Naive B cell (primary cell): ENCODE measurements around the gene C11orf91. TPM values are rescaled to one million over a fixed set of nuclear protein-coding genes. Genes with fewer than 3 reads are reported as not detected.
"Not testable (repeated sequence)": the region's sequence is repeated elsewhere in the genome, so short reads cannot be mapped to it uniquely, and the experiment has no call there.

Experiments
- ATAC-seq, 2 donors: fragments of 150-1000 bp; cut with Tn5 transposase; 2 replicates each; pipeline ENCODE4 v1.10.0; 2021; ENCODE audit warnings: low read depth in 2 of 2, mild to moderate bottlenecking in 2 of 2, moderate library complexity in 2 of 2
- DNase-seq: peaks from one replicate; pipeline ENCODE4 v3.0.0; 2022
- H3K27ac Mint-ChIP-seq, 6 donors: one replicate each; pipeline ENCODE4 v1.8.0; 2020 to 2022; ENCODE audit warnings: mild to moderate bottlenecking in 6 of 6, mixed read lengths in 6 of 6, moderate library complexity in 5 of 6, inconsistent platforms in 2 of 6
- H3K27me3 Mint-ChIP-seq, 3 donors: one replicate each; pipeline ENCODE4 v1.8.0; 2021 to 2022; ENCODE audit warnings: mixed read lengths in 3 of 3, mild to moderate bottlenecking in 1 of 3
- H3K36me3 Mint-ChIP-seq, 2 donors: one replicate each; pipeline ENCODE4 v1.8.0; 2020 to 2022; ENCODE audit warnings: mixed read lengths in 2 of 2, inconsistent platforms in 1 of 2, mild to moderate bottlenecking in 1 of 2
- H3K4me1 Mint-ChIP-seq, 3 donors: one replicate each; pipeline ENCODE4 v1.8.0; 2020 to 2022; ENCODE audit warnings: mixed read lengths in 3 of 3, inconsistent platforms in 1 of 3, mild to moderate bottlenecking in 1 of 3, moderate library complexity in 1 of 3
- H3K4me3 Mint-ChIP-seq, 8 donors: one replicate each; pipeline ENCODE4 v1.8.0; 2020 to 2022; ENCODE audit warnings: mild to moderate bottlenecking in 8 of 8, mixed read lengths in 8 of 8, moderate library complexity in 8 of 8, inconsistent platforms in 2 of 8
- H3K9me3 Mint-ChIP-seq, 7 donors: one replicate each; pipeline ENCODE4 v1.8.0; 2020 to 2022; ENCODE audit warnings: mixed read lengths in 7 of 7, mild to moderate bottlenecking in 5 of 7, inconsistent platforms in 2 of 7, moderate library complexity in 1 of 7
- polyA plus RNA-seq, 6 donors: library from polyadenylated mRNA; unstranded; fragments of 300-500 nt; fragmentation: Illumina TruSeq; gene quantifications; one replicate each; pipeline ENCODE4 v1.2.3, GENCODE V29; 2021; ENCODE audit warnings: low read depth in 6 of 6

The C11orf91 gene
- polyA plus RNA-seq, 6 donors from 2014 or later, result not detected

DNA sequence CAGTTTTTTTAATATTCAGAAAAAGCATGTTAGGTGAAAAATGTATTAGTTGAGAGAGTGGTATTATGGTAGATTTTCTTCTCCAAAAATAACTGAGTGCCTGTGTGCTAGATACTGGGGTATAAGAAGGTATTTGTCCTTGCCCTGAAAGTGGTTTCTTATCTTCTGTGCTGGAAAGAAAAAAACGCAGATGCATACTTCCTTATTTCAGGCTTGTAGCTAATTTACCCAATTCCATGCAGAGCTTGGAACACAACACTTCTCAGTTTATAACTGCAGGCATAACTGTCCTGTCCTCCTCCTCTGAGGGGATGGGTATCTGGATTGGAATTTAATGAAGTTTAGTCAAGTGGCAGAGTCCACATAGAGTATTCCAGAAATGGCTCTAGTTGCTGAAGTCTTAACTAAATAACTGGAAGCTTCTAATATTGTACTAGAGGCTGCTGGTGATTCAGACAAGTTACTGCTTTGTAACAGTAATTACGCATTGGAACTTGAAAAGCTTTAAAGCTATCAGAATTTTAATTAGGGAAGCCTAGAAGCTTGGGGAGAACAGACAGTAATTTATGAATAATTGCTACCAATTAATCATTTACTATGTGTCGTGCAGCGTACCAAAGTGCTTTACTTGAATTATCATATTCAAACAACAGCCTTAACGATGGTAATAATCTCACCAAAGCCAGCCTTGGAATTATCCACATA lies 12.7 kb upstream of the C11orf91 start:
- no peak for ATAC-seq
- peaks cover 9 to 11% of the 10 kb centered on the region in 2 donors for H3K36me3 Mint-ChIP-seq
- H3K27ac Mint-ChIP-seq, result no peak overlapping the region

GRCh38 chr11:33712436-33712835 lies 11.8 kb upstream of the C11orf91 start:
- Mint-ChIP-seq H3K27me3 (no peaks in the 10 kb centered on the region), H3K27ac (no peak overlapping the region), H3K4me3 (no peak overlapping the region), H3K9me3 (no peaks in the 10 kb centered on the region), H3K4me1 (no peaks in the 10 kb centered on the region), H3K36me3 (peaks cover 9 to 11% of the 10 kb centered on the region in 2 donors)
- ATAC-seq, result no peak
- no peak for DNase-seq

More for the DNA sequence above, 12.7 kb upstream of the C11orf91 start:
- Mint-ChIP-seq H3K4me3 (no peak overlapping the region), H3K9me3 (no peaks in the 10 kb centered on the region), H3K4me1 (no peaks in the 10 kb centered on the region), H3K27me3 (no peaks in the 10 kb centered on the region)
- DNase-seq, result no peak

DNA sequence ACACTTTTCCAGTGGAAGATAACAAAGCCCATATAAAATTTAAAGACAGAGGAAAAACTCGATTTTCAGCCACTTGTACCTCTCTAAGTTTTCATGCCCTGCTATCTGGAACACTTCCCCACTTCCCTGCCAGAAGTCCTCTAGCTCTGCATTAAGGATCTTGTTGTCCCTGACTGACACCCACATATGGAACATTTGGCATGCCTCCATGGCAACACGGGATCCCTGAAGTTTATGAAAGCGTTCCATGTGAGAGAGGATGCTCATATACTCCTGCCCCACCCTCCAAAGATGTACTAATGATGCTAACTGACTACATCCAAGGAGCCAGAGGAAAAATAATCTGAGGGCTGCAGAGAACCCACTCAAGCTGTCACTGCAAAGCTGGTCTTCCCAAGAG lies 8.8 kb upstream of the C11orf91 start:
- no peak overlapping the region for H3K4me3 Mint-ChIP-seq
- no peak for DNase-seq
- no peaks in the 10 kb centered on the region for H3K9me3 Mint-ChIP-seq
- peaks cover 9 to 11% of the 10 kb centered on the region in 2 donors for H3K36me3 Mint-ChIP-seq
- H3K27ac Mint-ChIP-seq, result no peak overlapping the region
- H3K4me1 Mint-ChIP-seq, result no peaks in the 10 kb centered on the region
- no peak for ATAC-seq
- H3K27me3 Mint-ChIP-seq, result no peaks in the 10 kb centered on the region

- DNase-seq, result no peak
- Mint-ChIP-seq H3K36me3 (peaks cover 9 to 11% of the 10 kb centered on the region in 2 donors), H3K27ac (no peak overlapping the region), H3K4me1 (no peaks in the 10 kb centered on the region), H3K27me3 (no peaks in the 10 kb centered on the region), H3K4me3 (no peak overlapping the region), H3K9me3 (no peaks in the 10 kb centered on the region)
- no peak for ATAC-seq
Measured at GRCh38 chr11:33708985-33709384, 8.4 kb upstream of the C11orf91 start.

- not testable (repeated sequence) for ATAC-seq, H3K27ac Mint-ChIP-seq, DNase-seq, H3K9me3 Mint-ChIP-seq, H3K4me1 Mint-ChIP-seq, H3K4me3 Mint-ChIP-seq, H3K27me3 Mint-ChIP-seq
- H3K36me3 Mint-ChIP-seq, result peaks cover 9 to 11% of the 10 kb centered on the region in 2 donors
Measured at GRCh38 chr11:33707831-33708230, 7.2 kb upstream of the C11orf91 start.

- no peaks in the 10 kb centered on the region for H3K9me3 Mint-ChIP-seq
- H3K27ac Mint-ChIP-seq, result no peak overlapping the region
Measured at GRCh38 chr11:33706966-33707365, 6.3 kb upstream of the C11orf91 start.

DNA sequence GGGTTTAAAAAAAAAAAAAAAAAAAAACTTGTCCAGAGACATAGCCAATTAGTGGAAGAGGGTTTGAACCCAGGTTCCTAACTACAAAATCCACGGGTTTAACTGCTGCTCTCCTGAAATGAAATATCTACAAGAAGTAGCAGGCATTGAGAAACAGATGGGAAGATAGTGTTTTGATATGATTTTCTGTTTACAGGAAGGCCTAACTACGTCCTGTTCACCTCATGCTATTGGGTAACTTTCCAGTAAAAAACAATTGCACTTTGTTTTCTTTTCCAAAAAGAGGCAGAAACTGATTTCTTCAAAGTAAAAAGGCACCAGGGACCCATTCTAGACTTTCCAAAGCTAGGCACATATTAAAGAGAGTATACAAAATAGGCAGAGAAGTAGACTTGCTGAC lies 5.9 kb upstream of the C11orf91 start:
- Mint-ChIP-seq H3K9me3 (no peaks in the 10 kb centered on the region), H3K4me1 (peaks cover 0 to under 1% (median under 1%) of the 10 kb centered on the region in 3 donors), H3K27ac (no peak overlapping the region), H3K36me3 (peaks cover 9 to 11% of the 10 kb centered on the region in 2 donors), H3K4me3 (no peak overlapping the region), H3K27me3 (no peaks in the 10 kb centered on the region)
- ATAC-seq (no peak), DNase-seq (no peak)

More at GRCh38 chr11:33706966-33707365, 6.3 kb upstream of the C11orf91 start:
- DNase-seq (no peak), ATAC-seq (no peak)
- H3K4me1 Mint-ChIP-seq, result no peaks in the 10 kb centered on the region
- no peaks in the 10 kb centered on the region for H3K27me3 Mint-ChIP-seq
- no peak overlapping the region for H3K4me3 Mint-ChIP-seq
- peaks cover 9 to 11% of the 10 kb centered on the region in 2 donors for H3K36me3 Mint-ChIP-seq

DNA sequence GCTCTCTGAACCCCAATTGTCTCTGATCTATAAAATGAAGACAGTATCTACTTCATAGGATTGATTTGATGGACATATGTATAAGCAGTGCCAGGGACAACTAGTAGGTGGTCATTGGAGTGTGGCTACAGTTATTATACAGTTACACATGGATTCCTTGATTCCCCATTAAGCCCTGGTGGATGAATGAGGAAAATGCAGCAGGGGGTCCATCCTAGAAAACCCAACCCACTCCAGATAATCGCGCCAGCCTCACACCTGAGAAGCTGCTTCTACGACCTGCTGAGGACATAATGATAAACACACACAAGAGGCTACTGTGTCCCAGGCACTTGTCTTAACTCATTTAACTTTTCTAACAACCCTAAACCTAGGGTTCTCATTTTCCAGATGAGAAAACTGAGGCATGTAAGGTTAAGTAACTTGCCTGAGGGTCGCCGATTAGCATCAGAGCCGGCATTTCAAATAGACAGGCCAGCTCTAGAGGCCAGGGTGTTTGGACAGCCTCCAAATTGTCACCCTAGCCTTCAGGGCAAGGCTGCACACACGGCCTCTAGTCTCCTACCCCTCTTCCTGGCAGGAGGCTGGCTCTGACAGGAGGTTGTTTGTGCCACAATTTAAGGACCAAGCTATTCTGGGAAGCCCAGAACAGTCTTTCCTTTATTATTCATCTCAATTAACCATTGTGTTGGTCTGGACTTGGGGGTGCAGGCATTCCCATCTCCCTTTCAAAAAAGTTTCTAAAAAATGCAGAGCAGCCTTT lies 3.8 kb upstream of the C11orf91 start:
- ATAC-seq (no peak), DNase-seq (no peak)
- Mint-ChIP-seq H3K27ac (no peak overlapping the region), H3K27me3 (no peaks in the 10 kb centered on the region), H3K9me3 (no peaks in the 10 kb centered on the region), H3K4me3 (no peak overlapping the region), H3K4me1 (peaks cover 8 to 15% (median 12%) of the 10 kb centered on the region in 3 donors), H3K36me3 (peaks cover 5 to 8% of the 10 kb centered on the region in 2 donors)

DNA sequence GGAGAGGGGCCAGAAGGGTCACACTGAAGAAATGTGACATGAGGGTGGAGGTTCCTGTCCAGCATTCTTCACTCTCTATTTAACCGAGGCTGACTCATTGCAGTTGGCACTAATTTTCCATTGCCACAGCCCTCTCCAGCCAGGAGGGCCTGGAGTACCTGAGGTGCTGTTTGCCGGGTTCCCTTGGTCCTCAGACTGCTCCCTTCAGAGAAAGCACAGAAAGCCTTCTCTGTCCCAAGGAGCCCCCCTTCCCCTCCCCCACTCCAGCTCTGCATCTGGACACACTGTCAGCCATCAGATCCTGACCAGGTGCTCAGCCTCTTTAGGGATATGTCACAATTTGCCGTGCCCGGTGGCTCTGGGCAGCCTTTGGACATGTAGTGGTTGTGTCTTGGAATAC lies 3.2 kb upstream of the C11orf91 start:
- DNase-seq, result no peak
- H3K4me1 Mint-ChIP-seq, result peaks cover 8 to 15% (median 12%) of the 10 kb centered on the region in 3 donors
- no peak overlapping the region for H3K4me3 Mint-ChIP-seq
- no peaks in the 10 kb centered on the region for H3K9me3 Mint-ChIP-seq
- no peaks in the 10 kb centered on the region for H3K27me3 Mint-ChIP-seq
- H3K36me3 Mint-ChIP-seq, result peaks cover 2 to 3% of the 10 kb centered on the region in 2 donors
- ATAC-seq, result no peak
- no peak overlapping the region for H3K27ac Mint-ChIP-seq

DNA sequence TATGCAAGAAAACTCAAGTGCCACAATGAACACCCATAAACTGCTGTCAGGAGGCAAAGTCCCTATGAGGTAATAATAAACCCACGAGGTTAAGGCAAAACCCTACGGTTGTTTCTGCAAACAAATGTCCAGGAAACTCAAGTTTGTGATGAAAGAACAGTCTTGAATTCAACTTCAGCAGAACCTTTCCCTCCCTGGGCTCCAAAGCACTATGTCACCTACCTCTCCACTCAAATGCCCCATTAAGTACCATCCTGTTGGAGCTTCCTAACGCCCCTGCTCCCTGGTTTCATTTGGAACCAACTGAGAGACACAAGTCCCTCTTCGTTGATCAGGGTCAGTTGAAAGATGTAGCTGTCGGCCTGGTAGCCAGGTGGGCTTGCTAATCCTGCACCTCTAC lies 2.6 kb upstream of the C11orf91 start:
- DNase-seq, result no peak
- ATAC-seq, result no peak
- H3K27ac Mint-ChIP-seq, result no peak overlapping the region
- H3K9me3 Mint-ChIP-seq, result no peaks in the 10 kb centered on the region
- H3K4me3 Mint-ChIP-seq, result no peak overlapping the region
- no peaks in the 10 kb centered on the region for H3K36me3 Mint-ChIP-seq
- H3K4me1 Mint-ChIP-seq, result peaks cover 8 to 15% (median 12%) of the 10 kb centered on the region in 3 donors
- H3K27me3 Mint-ChIP-seq, result peaks cover 0 to under 1% (median 0%) of the 10 kb centered on the region in 3 donors

GRCh38 chr11:33701302-33702230 lies 940 bp upstream of the C11orf91 start:
- DNase-seq (no peak), ATAC-seq (no peak)
- no peaks in the 10 kb centered on the region for H3K9me3 Mint-ChIP-seq
- H3K4me3 Mint-ChIP-seq, result peak overlapping the region; percentile 72 to 97 (median 94)
- H3K27ac Mint-ChIP-seq, result peak overlapping the region in 1 of 6 donors; percentile 16
- no peaks in the 10 kb centered on the region for H3K36me3 Mint-ChIP-seq
- H3K4me1 Mint-ChIP-seq, result peaks cover 13 to 20% (median 13%) of the 10 kb centered on the region in 3 donors
- H3K27me3 Mint-ChIP-seq, result peaks cover 1 to 12% (median 3%) of the 10 kb centered on the region in 3 donors

GRCh38 chr11:33700063-33700501 lies 544 bp downstream of the C11orf91 start:
- ATAC-seq (no peak), DNase-seq (peak; percentile 6)
- H3K27me3 Mint-ChIP-seq, result peaks cover 8 to 18% (median 9%) of the 10 kb centered on the region in 3 donors
- peak overlapping the region; percentile 72 to 95 (median 84) for H3K4me3 Mint-ChIP-seq
- peak overlapping the region in 1 of 6 donors; percentile 8 for H3K27ac Mint-ChIP-seq
- H3K4me1 Mint-ChIP-seq, result peaks cover 17 to 23% (median 18%) of the 10 kb centered on the region in 3 donors
- no peaks in the 10 kb centered on the region for H3K36me3 Mint-ChIP-seq
- H3K9me3 Mint-ChIP-seq, result no peaks in the 10 kb centered on the region

- H3K27me3 Mint-ChIP-seq, result peaks cover 8 to 18% (median 9%) of the 10 kb centered on the region in 3 donors
- no peak for ATAC-seq
- H3K4me1 Mint-ChIP-seq, result peaks cover 17 to 23% (median 18%) of the 10 kb centered on the region in 3 donors
- no peaks in the 10 kb centered on the region for H3K9me3 Mint-ChIP-seq
- H3K36me3 Mint-ChIP-seq, result no peaks in the 10 kb centered on the region
- no peak for DNase-seq
- peak overlapping the region; percentile 70 to 95 (median 84) for H3K4me3 Mint-ChIP-seq
- H3K27ac Mint-ChIP-seq, result peak overlapping the region in 2 of 6 donors; percentile 8 to 25
Measured at GRCh38 chr11:33699515-33700062, 1.0 kb downstream of the C11orf91 start.
